Uterus (tissue), 4 donors: ENCODE measurements around the gene CRIP2. TPM values are rescaled to one million over a fixed set of nuclear protein-coding genes. Genes with fewer than 3 reads are reported as not detected.

Source experiments
- DNase-seq, 2 donors: peaks; one replicate each; pipeline ENCODE4 v3.0.0-alpha.2; 2019 to 2020
- H3K27ac ChIP-seq, 2 donors: fragments of 200-600 bp; sonication (generic); 1 replicate in 1 of 2; 2 replicates in 1 of 2; pipeline ENCODE4 v1.5.1; 2016 to 2018
- H3K27me3 ChIP-seq, 2 donors: fragments of 200-600 bp; sonication (generic); one replicate each; pipeline ENCODE4 v1.5.1; 2018 to 2019; ENCODE audit warnings: control low read depth in 1 of 2
- H3K36me3 ChIP-seq, 2 donors: fragments of 200-600 bp; sonication (generic); one replicate each; pipeline ENCODE4 v1.5.1; 2019; ENCODE audit warnings: control low read depth in 1 of 2
- H3K4me1 ChIP-seq, 2 donors: fragments of 200-600 bp; sonication (generic); one replicate each; pipeline ENCODE4 v1.5.1; 2018 to 2019; ENCODE audit warnings: control low read depth in 1 of 2
- H3K4me3 ChIP-seq, 2 donors: fragments of 200-600 bp; sonication (generic); 1 replicate in 1 of 2; 2 replicates in 1 of 2; pipeline ENCODE4 v1.5.1; 2018 to 2019; ENCODE audit warnings: mild to moderate bottlenecking in 1 of 2
- H3K9me3 ChIP-seq, 2 donors: fragments of 200-600 bp; sonication (generic); one replicate each; pipeline ENCODE4 v1.5.1; 2019; ENCODE audit warnings: control low read depth in 1 of 2
- CTCF ChIP-seq, 4 experiments: fragments of 200-600 bp in 2 of 4; fragments of 450-650 bp in 2 of 4; sonication (generic) in 2 of 4; IDR thresholded peaks; one replicate each; pipeline ENCODE4 v1.5.1; 2016 to 2019; ENCODE audit warnings: antibody characterized with exemption in 4 of 4, mild to moderate bottlenecking in 2 of 4, moderate library complexity in 1 of 4
- POLR2A ChIP-seq, 2 donors: fragments of 450-650 bp; IDR thresholded peaks; one replicate each; pipeline ENCODE4 v1.6.1; 2016; ENCODE audit warnings: antibody characterized with exemption in 2 of 2, mild to moderate bottlenecking in 1 of 2, moderate library complexity in 1 of 2
- intact Hi-C: fragments of 100-400 bp; cut with DNase I; formaldehyde crosslinking; loops from one replicate; pipeline ENCODE4 v1.15.1; 2023; ENCODE audit warnings: low total_unique reads
- total RNA-seq, 4 donors: library from RNA; depleted of rRNA in 3 of 4; stranded (reverse); fragments of >200 nt in 3 of 4; gene quantifications; one replicate each; pipeline versions ENCODE4 v1.1.0 to v1.2.4, GENCODE V29; 2014 to 2023
- donor health status: DM: yes; HTN: yes; CAD: no.

CRIP2 gene
- total RNA-seq, 4 donors from 2014 or later: 76.1 to 377 (median 163) TPM

- H3K9me3 ChIP-seq: no peaks in the 10 kb centered on the region
- no peak overlapping the region for H3K4me3 ChIP-seq
- peak overlapping the region in 1 of 2 donors; percentile 1 for H3K27ac ChIP-seq
- no peaks in the 10 kb centered on the region for H3K4me1 ChIP-seq
- no peak for DNase-seq
- no peaks in the 10 kb centered on the region for H3K27me3 ChIP-seq
- H3K36me3 ChIP-seq: no peaks in the 10 kb centered on the region
- intact Hi-C loops: no loop called here
- no peak for TF ChIP-seq CTCF (IDR thresholded peaks at IDR 0.05)
- TF ChIP-seq POLR2A (IDR thresholded peaks at IDR 0.05): no peak
Observed at GRCh38 chr14:105447651-105448640, 26.7 kb upstream of the CRIP2 start.

GRCh38 chr14:105448706-105449111 lies 25.9 kb upstream of the CRIP2 start:
- Histone ChIP-seq H3K4me1 (no peaks in the 10 kb centered on the region), H3K4me3 (no peak overlapping the region), H3K27ac (peak overlapping the region in 1 of 2 donors; percentile 1), H3K36me3 (no peaks in the 10 kb centered on the region), H3K9me3 (no peaks in the 10 kb centered on the region), H3K27me3 (no peaks in the 10 kb centered on the region)
- intact Hi-C loops: no loop called here
- TF ChIP-seq POLR2A (IDR thresholded peaks at IDR 0.05): no peak
- peak; percentile 68 to 93 (median 90) for TF ChIP-seq CTCF (IDR thresholded peaks at IDR 0.05)
- peak; percentile 64 to 79 for DNase-seq

- Histone ChIP-seq H3K4me3 (no peak overlapping the region), H3K36me3 (no peaks in the 10 kb centered on the region), H3K27me3 (no peaks in the 10 kb centered on the region), H3K9me3 (no peaks in the 10 kb centered on the region), H3K4me1 (no peaks in the 10 kb centered on the region), H3K27ac (no peak overlapping the region)
- no peak for TF ChIP-seq POLR2A (IDR thresholded peaks at IDR 0.05)
- no peak for TF ChIP-seq CTCF (IDR thresholded peaks at IDR 0.05)
- DNase-seq: no peak
- intact Hi-C loops: no loop called here
Observed at GRCh38 chr14:105449276-105450122, 25.1 kb upstream of the CRIP2 start.

- H3K36me3 ChIP-seq: no peaks in the 10 kb centered on the region
- no peak overlapping the region for H3K4me3 ChIP-seq
- intact Hi-C loops: no loop called here
- DNase-seq: peak in 1 of 2 donors; percentile 13
- H3K4me1 ChIP-seq: no peaks in the 10 kb centered on the region
- H3K9me3 ChIP-seq: no peaks in the 10 kb centered on the region
- no peaks in the 10 kb centered on the region for H3K27me3 ChIP-seq
- no peak overlapping the region for H3K27ac ChIP-seq
- no peak for TF ChIP-seq CTCF (IDR thresholded peaks at IDR 0.05)
- TF ChIP-seq POLR2A (IDR thresholded peaks at IDR 0.05): no peak
Observed at GRCh38 chr14:105450123-105450505, 24.5 kb upstream of the CRIP2 start.
